Stimulated activated memory B cell treated with anti-CD40 and anti-IgM and Interleukin-4, amounts not matched to agents 10 μg/mL and 1 μg/mL and 100 μg/mL, for 72 hours (primary cell): ENCODE data around the gene IGFBP6.
"Not testable (repeated sequence)": the region's sequence is repeated elsewhere in the genome, so short reads cannot be mapped to it uniquely, and the experiment has no call there.

Source experiments
- ATAC-seq: fragments of 150-1000 bp; cut with Tn5 transposase; 2 replicates; pipeline ENCODE4 v1.10.0; 2021
- H3K27ac Mint-ChIP-seq: one replicate; pipeline ENCODE4 v1.8.0; 2022; ENCODE audit warnings: mild to moderate bottlenecking, mixed read lengths
- H3K27me3 Mint-ChIP-seq: one replicate; pipeline ENCODE4 v1.8.0; 2022; ENCODE audit warnings: mixed read lengths
- H3K36me3 Mint-ChIP-seq: one replicate; pipeline ENCODE4 v1.8.0; 2022; ENCODE audit warnings: mixed read lengths
- H3K4me1 Mint-ChIP-seq: one replicate; pipeline ENCODE4 v1.8.0; 2022; ENCODE audit warnings: mixed read lengths
- H3K4me3 Mint-ChIP-seq: one replicate; pipeline ENCODE4 v1.8.0; 2022; ENCODE audit warnings: mild to moderate bottlenecking, moderate library complexity, mixed read lengths
- H3K9me3 Mint-ChIP-seq: one replicate; pipeline ENCODE4 v1.8.0; 2022; ENCODE audit warnings: mixed read lengths

Gene IGFBP6

DNA sequence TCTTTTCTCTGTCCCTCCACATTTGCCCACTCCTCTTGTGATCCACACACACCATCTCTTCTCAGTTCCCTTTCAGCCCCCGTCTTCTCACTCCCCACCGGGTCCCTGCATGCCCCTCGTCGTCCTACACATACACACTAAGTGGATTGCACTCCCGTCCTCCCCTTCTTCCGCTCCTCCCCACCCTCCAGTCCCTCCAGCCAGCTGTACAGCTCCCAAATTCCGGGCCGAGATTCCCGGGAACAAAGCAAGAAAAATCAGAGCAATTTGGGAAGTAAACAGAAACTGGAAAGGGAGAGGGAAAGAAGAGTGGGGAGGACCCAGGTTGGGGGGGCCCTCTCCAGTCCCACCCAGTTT lies 282 bp upstream of the IGFBP6 start:
- Mint-ChIP-seq H3K9me3 (no peaks in the 10 kb centered on the region), H3K4me3 (peak overlapping the region; percentile 69), H3K4me1 (peaks cover 30% of the 10 kb centered on the region), H3K27me3 (peaks cover 15% of the 10 kb centered on the region), H3K27ac (peak overlapping the region; percentile 44), H3K36me3 (no peaks in the 10 kb centered on the region)
- no peak for ATAC-seq

- Mint-ChIP-seq H3K27ac (peak overlapping the region; percentile 44), H3K27me3 (peaks cover 15% of the 10 kb centered on the region), H3K9me3 (no peaks in the 10 kb centered on the region), H3K4me3 (peak overlapping the region; percentile 69), H3K4me1 (peaks cover 43% of the 10 kb centered on the region), H3K36me3 (no peaks in the 10 kb centered on the region)
- no peak for ATAC-seq
These were observed 1.0 kb downstream of the IGFBP6 start for GRCh38 chr12:53098354-53098981.

- Mint-ChIP-seq H3K27ac (no peak overlapping the region), H3K4me3 (no peak overlapping the region), H3K27me3 (peaks cover 15% of the 10 kb centered on the region), H3K36me3 (no peaks in the 10 kb centered on the region), H3K4me1 (peaks cover 51% of the 10 kb centered on the region), H3K9me3 (no peaks in the 10 kb centered on the region)
- ATAC-seq = peak; percentile 47
These were observed 1.8 kb downstream of the IGFBP6 start for GRCh38 chr12:53099071-53099882.

DNA sequence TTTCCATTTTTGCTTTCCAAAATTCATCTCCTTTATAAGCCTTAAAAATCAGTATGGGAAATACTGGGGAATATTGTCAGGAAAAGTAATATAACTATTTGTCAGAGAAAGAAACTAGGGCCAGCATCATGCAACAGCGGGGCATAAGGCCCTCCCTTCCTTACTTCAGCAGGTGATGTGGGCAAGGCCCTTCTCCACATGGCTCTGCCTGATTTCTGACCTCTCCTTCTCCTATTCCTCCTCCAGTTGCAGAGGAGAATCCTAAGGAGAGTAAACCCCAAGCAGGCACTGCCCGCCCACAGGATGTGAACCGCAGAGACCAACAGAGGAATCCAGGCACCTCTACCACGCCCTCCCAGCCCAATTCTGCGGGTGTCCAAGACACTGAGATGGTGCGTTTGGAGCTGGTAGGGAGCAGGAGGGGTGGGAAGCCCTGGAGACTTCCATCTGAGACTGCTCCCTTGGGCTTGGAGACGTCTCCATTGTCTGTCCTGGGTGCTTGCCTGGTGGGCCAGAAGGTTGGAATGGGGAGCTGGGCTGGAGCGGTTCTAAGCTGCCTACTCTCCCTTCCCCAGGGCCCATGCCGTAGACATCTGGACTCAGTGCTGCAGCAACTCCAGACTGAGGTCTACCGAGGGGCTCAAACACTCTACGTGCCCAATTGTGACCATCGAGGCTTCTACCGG lies 3.1 kb downstream of the IGFBP6 start:
- Mint-ChIP-seq H3K4me3 (no peak overlapping the region), H3K4me1 (peaks cover 55% of the 10 kb centered on the region), H3K27ac (no peak overlapping the region)

DNA sequence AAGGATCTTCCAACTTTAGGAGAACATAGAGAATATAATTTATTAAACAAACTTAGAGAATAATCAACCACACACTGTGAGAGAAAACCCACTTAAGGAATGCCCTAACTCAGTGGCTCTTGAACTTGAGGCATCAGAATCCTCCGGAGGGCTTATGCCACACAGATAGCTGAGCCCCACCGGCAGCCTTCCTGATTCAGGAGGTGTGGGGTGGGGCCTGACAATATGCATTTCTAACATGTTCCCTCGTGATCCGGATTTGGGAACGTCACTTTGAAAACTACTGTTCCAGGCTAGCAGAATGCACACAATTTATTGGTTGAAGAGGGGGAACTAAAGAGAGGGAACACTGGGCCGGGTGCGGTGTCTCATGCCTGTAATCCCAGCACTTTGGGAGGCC lies 3.8 kb downstream of the IGFBP6 start:
- Mint-ChIP-seq H3K4me3 (no peak overlapping the region), H3K4me1 (peaks cover 55% of the 10 kb centered on the region), H3K9me3 (no peaks in the 10 kb centered on the region), H3K27ac (no peak overlapping the region), H3K27me3 (peaks cover 13% of the 10 kb centered on the region), H3K36me3 (no peaks in the 10 kb centered on the region)
- ATAC-seq = no peak

More for the DNA sequence above, 3.1 kb downstream of the IGFBP6 start:
- no peak for ATAC-seq
- peaks cover 15% of the 10 kb centered on the region for H3K27me3 Mint-ChIP-seq
- no peaks in the 10 kb centered on the region for H3K36me3 Mint-ChIP-seq
- no peaks in the 10 kb centered on the region for H3K9me3 Mint-ChIP-seq

- Mint-ChIP-seq H3K27ac (peak overlapping the region; percentile 76), H3K4me1 (peaks cover 50% of the 10 kb centered on the region), H3K27me3 (peaks cover 4% of the 10 kb centered on the region), H3K4me3 (no peak overlapping the region), H3K9me3 (no peaks in the 10 kb centered on the region), H3K36me3 (no peaks in the 10 kb centered on the region)
- no peak for ATAC-seq
These were observed 4.7 kb downstream of the IGFBP6 start for GRCh38 chr12:53101931-53102781.

DNA sequence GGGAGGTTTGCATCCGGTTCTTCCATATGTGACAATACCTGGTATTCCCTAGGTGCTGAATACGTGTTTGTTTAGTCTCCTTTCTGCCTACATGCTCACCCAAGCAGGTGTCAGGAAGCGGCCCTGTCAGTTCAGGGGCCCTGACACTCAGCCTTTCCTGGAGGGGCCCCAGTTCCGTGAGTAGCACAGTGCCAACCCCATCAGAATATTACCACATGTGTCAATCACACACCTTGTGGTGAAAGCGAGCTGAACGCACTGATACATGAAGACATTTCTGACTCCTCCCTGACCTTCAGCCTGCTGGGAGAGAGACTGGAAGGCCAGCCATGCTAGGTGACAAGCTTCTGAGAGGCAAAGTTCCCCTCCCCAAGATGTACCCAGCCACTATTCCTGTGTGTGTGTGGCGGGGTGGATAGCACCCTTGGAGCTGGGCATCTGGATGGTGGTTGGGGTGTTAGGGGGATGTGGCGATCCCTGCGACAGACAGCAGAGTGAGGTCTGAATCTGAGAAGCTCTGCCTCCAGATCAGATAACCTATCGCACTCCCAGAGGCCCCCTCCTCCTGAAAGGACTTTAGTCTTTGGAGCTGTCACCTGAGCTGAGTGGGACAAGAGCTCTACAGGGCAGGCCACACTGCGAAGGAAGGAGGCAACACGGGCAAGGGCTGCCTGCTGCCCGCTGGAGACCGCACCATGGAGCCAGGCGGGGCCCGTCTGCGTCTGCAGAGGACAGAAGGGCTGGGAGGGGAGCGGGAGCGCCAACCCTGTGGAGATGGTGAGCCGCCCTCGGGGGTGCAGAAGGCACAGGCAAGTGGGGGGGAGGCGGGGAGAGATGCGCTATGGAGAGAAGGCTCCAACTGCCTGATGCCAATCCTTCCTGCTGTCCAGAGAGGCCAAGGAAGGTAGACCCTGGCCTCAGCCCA lies 5.7 kb downstream of the IGFBP6 start, which contains the start of gene SOAT2:
TSS of gene SOAT2 (plus strand) at position 604 of the 925 bp plus-strand sequence. CDS start at position 696, 92 bp downstream.
- Mint-ChIP-seq H3K36me3 (no peaks in the 10 kb centered on the region), H3K4me1 (peaks cover 41% of the 10 kb centered on the region), H3K27ac (peak within 1 kb of the TSS; percentile 76), H3K4me3 (no peak within 1 kb of the TSS), H3K27me3 (no peaks in the 10 kb centered on the region), H3K9me3 (no peaks in the 10 kb centered on the region)
- ATAC-seq = peak; percentile 81

DNA sequence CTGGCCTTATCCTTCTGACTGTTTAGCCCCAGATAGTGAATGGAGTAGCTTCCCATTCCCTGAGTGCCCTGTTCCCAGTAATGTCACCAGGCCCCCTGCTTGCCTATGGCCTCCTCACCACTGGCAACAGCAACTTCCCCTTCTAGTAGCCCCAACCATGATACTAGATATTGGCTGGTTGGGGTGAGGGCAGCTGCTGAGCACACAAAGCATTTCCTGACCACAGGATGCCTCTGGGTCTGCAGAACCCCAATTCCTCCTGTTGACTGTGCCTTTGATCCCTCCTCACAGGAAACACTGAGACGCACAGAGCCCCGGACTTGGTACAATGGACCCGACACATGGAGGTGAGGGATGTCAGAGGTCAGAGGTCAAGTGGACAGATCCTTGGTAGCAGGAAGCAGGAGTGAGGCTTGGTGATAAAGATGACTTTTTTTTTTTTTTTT lies 6.4 kb downstream of the IGFBP6 start:
- Mint-ChIP-seq H3K27ac (peak overlapping the region; percentile 65), H3K4me3 (no peak overlapping the region), H3K27me3 (no peaks in the 10 kb centered on the region), H3K9me3 (no peaks in the 10 kb centered on the region), H3K36me3 (no peaks in the 10 kb centered on the region), H3K4me1 (peaks cover 34% of the 10 kb centered on the region)
- peak; percentile 60 for ATAC-seq

DNA sequence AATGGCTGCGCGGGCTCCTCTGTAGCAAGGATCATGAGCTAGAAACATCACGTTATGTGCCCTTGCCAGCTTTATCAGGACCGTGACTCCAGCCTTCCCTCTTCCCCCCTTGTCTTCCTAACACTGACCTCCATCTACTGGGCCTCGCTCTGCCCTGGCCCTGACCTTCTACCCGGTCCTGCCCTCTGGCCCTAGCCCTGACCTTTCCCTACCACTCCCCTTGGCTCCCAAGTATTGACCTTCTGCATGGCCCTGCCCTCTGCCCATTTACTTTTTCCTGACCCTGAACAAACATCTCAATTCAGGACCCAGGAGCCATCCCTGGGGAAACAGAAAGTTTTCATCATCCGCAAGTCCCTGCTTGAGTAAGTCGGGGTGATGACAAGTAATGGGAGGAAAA lies 7.8 kb downstream of the IGFBP6 start:
- peaks cover 28% of the 10 kb centered on the region for H3K4me1 Mint-ChIP-seq

GRCh38 chr12:53105712-53106439 lies 8.4 kb downstream of the IGFBP6 start:
- no peak for ATAC-seq
- Mint-ChIP-seq H3K27me3 (no peaks in the 10 kb centered on the region), H3K9me3 (no peaks in the 10 kb centered on the region), H3K4me1 (peaks cover 28% of the 10 kb centered on the region), H3K27ac (no peak overlapping the region), H3K36me3 (no peaks in the 10 kb centered on the region), H3K4me3 (no peak overlapping the region)

More for the DNA sequence above, 7.8 kb downstream of the IGFBP6 start:
- no peaks in the 10 kb centered on the region for H3K27me3 Mint-ChIP-seq
- no peak for ATAC-seq
- no peak overlapping the region for H3K4me3 Mint-ChIP-seq
- H3K36me3 Mint-ChIP-seq = no peaks in the 10 kb centered on the region
- H3K27ac Mint-ChIP-seq = no peak overlapping the region
- no peaks in the 10 kb centered on the region for H3K9me3 Mint-ChIP-seq

- Mint-ChIP-seq H3K4me3 (no peak overlapping the region), H3K27ac (no peak overlapping the region), H3K36me3 (no peaks in the 10 kb centered on the region), H3K27me3 (no peaks in the 10 kb centered on the region), H3K9me3 (no peaks in the 10 kb centered on the region), H3K4me1 (peaks cover 25% of the 10 kb centered on the region)
- ATAC-seq = no peak
These were observed 9.7 kb downstream of the IGFBP6 start for GRCh38 chr12:53107122-53107521.

DNA sequence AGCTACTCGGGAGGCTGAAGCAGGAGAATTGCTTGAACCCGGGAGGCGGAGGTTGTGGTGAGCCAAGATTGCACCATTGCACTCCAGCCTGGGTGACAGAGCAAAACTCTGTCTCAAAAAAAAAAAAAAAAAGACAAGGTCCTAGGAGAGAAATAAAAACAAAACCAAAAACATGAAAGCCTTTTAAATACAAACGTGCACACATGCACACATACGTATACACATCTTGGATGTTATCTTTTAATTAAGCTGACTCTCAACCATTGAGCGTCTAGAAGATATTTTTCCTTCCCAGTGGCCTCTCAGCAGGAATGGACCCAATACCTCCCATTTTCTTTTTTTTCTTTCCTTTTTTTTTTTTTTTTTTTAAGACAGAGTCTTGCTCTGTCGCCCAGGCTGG lies 15.0 kb downstream of the IGFBP6 start:
- H3K4me3 Mint-ChIP-seq, H3K27ac Mint-ChIP-seq, H3K9me3 Mint-ChIP-seq, H3K27me3 Mint-ChIP-seq, H3K36me3 Mint-ChIP-seq, H3K4me1 Mint-ChIP-seq, ATAC-seq: not testable (repeated sequence)

- no peaks in the 10 kb centered on the region for H3K4me1 Mint-ChIP-seq
- no peak overlapping the region for H3K27ac Mint-ChIP-seq
- H3K27me3 Mint-ChIP-seq = no peaks in the 10 kb centered on the region
- no peaks in the 10 kb centered on the region for H3K9me3 Mint-ChIP-seq
- no peak overlapping the region for H3K4me3 Mint-ChIP-seq
- no peaks in the 10 kb centered on the region for H3K36me3 Mint-ChIP-seq
- no peak for ATAC-seq
These were observed 15.8 kb downstream of the IGFBP6 start for GRCh38 chr12:53113136-53113705.
